H1 (cell line): ENCODE data around the gene ACVR2B. TPM values are rescaled to one million over a fixed set of nuclear protein-coding genes. Genes with fewer than 3 reads are reported as not detected.
A peak's percentile ranks its signal among the peaks of the same experiment; 100 is the strongest.

Experiments
- CTCF ChIA-PET: fragments of 300-600 bp; sonication (Branson Sonifier 250); formaldehyde crosslinking; loops from one replicate; lab custom pipeline; 2021; ENCODE audit not compliant: partially characterized antibody; lab: Charles Lee
- POLR2A ChIA-PET: fragments of 300-600 bp; sonication (Branson Sonifier 250); formaldehyde crosslinking; loops from one replicate; lab custom pipeline; 2021; ENCODE audit warnings: inconsistent platforms; ENCODE audit not compliant: partially characterized antibody; lab: Charles Lee
- DNase-seq, 2 experiments: peaks; one replicate each; pipeline versions ENCODE4 v3.0.0 to v3.0.0-alpha.2; 2010 to 2022; ENCODE audit warnings: low spot score in 2 of 2, low read depth in 1 of 2, mixed read lengths in 1 of 2
- FAIRE-seq: peaks from 2 replicates; lab custom pipeline; 2011; peaks lifted over from hg19 to GRCh38; lab: Jason Lieb, UNC
- H2AFZ ChIP-seq: 2 replicates; pipeline ENCODE4 v1.8.1; 2012; ENCODE audit warnings: low read length, inconsistent platforms
- H2AK5ac ChIP-seq: 2 replicates; pipeline ENCODE4 v1.6.1; 2013; ENCODE audit warnings: low read depth, low read length
- H2BK120ac ChIP-seq: replicated peaks from 2 replicates; pipeline ENCODE3; 2013; ENCODE audit warnings: low read depth, low read length, inconsistent platforms
- H2BK12ac ChIP-seq: 2 replicates; pipeline ENCODE4 v1.6.1; 2013; ENCODE audit warnings: low read depth, low read length
- H2BK15ac ChIP-seq: 2 replicates; pipeline ENCODE4 v1.6.1; 2013; ENCODE audit warnings: low read length
- H2BK20ac ChIP-seq: 2 replicates; pipeline ENCODE4 v1.6.1; 2013; ENCODE audit warnings: low read length
- H2BK5ac ChIP-seq: 2 replicates; pipeline ENCODE4 v1.6.1; 2013; ENCODE audit warnings: low read depth, low read length
- H3K14ac ChIP-seq: 2 replicates; pipeline ENCODE4 v1.6.1; 2013; ENCODE audit warnings: inconsistent platforms; ENCODE audit not compliant: insufficient read length
- H3K18ac ChIP-seq: 2 replicates; pipeline ENCODE4 v1.6.1; 2013; ENCODE audit warnings: low read length; ENCODE audit errors: extremely low read depth
- H3K23ac ChIP-seq: 2 replicates; pipeline ENCODE4 v1.6.1; 2013; ENCODE audit warnings: inconsistent platforms; ENCODE audit not compliant: insufficient read length
- H3K23me2 ChIP-seq: 2 replicates; pipeline ENCODE4 v1.6.1; 2013; ENCODE audit warnings: low read depth, low read length
- H3K27ac ChIP-seq: 2 replicates; pipeline ENCODE4 v1.6.1; 2011; ENCODE audit warnings: low read depth, low read length, inconsistent platforms
- H3K27me3 ChIP-seq, 4 experiments: replicated peaks in 1 of 4; 1 replicate in 1 of 4; 2 replicates in 3 of 4; pipeline versions ENCODE4 v1.6.1 to v1.8.1; 2011 to 2013; ENCODE audit warnings: low read length in 3 of 4, mild to moderate bottlenecking in 3 of 4, inconsistent platforms in 2 of 4, mixed read lengths in 2 of 4, moderate library complexity in 1 of 4; ENCODE audit not compliant: control insufficient read depth in 3 of 4, insufficient read depth in 3 of 4; ENCODE audit errors: extremely low read depth in 1 of 4
- H3K36me3 ChIP-seq, 4 experiments: 2 replicates each; pipeline versions ENCODE4 v1.6.1 to v1.8.1; 2011 to 2013; ENCODE audit warnings: mild to moderate bottlenecking in 4 of 4, low read length in 3 of 4, moderate library complexity in 2 of 4, control low read depth in 1 of 4, inconsistent platforms in 1 of 4; ENCODE audit not compliant: insufficient read depth in 4 of 4, control insufficient read depth in 2 of 4
- H3K4ac ChIP-seq: replicated peaks from 2 replicates; pipeline ENCODE3; 2013; ENCODE audit warnings: low read length, low read depth, mixed read lengths, inconsistent platforms; ENCODE audit not compliant: insufficient read length
- H3K4me1 ChIP-seq, 4 experiments: replicated peaks in 1 of 4; 1 replicate in 1 of 4; 2 replicates in 3 of 4; pipeline versions ENCODE4 v1.6.1 to v1.8.1; 2011 to 2013; ENCODE audit warnings: low read length in 3 of 4, inconsistent platforms in 2 of 4, mixed read lengths in 1 of 4; ENCODE audit not compliant: insufficient read depth in 4 of 4, control insufficient read depth in 3 of 4
- H3K4me2 ChIP-seq, 2 experiments: 2 replicates each; pipeline versions ENCODE4 v1.6.1 to v1.8.1; 2011 to 2013; ENCODE audit warnings: low read depth in 2 of 2, low read length in 2 of 2, control low read depth in 1 of 2, inconsistent platforms in 1 of 2, mild to moderate bottlenecking in 1 of 2; ENCODE audit not compliant: insufficient read depth in 1 of 2
- H3K4me3 ChIP-seq, 4 experiments: fragments of 200-600, 300-600 bp in 1 of 4; sonication (generic), shearing (Covaris generic), sonication (Bioruptor Twin) in 1 of 4; 2 replicates each; pipeline versions ENCODE4 v1.5.1 to v1.8.1; 2011 to 2016; ENCODE audit warnings: low read length in 4 of 4, low read depth in 3 of 4, control low read depth in 2 of 4, inconsistent platforms in 2 of 4, mild to moderate bottlenecking in 2 of 4, mixed read lengths in 1 of 4, moderate library complexity in 1 of 4; ENCODE audit not compliant: insufficient read depth in 2 of 4; ENCODE audit errors: extremely low read depth in 1 of 4
- H3K56ac ChIP-seq: replicated peaks from 2 replicates; pipeline ENCODE3; 2013; ENCODE audit warnings: low read depth, mild to moderate bottlenecking, mixed read lengths, low read length, inconsistent platforms; ENCODE audit not compliant: insufficient read length
- H3K79me1 ChIP-seq: 2 replicates; pipeline ENCODE4 v1.6.1; 2013; ENCODE audit warnings: low read depth, low read length, control low read depth
- H3K79me2 ChIP-seq, 2 experiments: 2 replicates each; pipeline versions ENCODE4 v1.6.1 to v1.8.1; 2012 to 2013; ENCODE audit warnings: low read length in 2 of 2, mild to moderate bottlenecking in 2 of 2, inconsistent platforms in 1 of 2; ENCODE audit not compliant: insufficient read depth in 2 of 2, control insufficient read depth in 1 of 2
- H3K9ac ChIP-seq, 4 experiments: replicated peaks in 1 of 4; 1 replicate in 1 of 4; 2 replicates in 3 of 4; pipeline versions ENCODE4 v1.6.1 to v1.8.1; 2011 to 2013; ENCODE audit warnings: low read depth in 3 of 4, low read length in 3 of 4, control low read depth in 2 of 4, mild to moderate bottlenecking in 2 of 4, moderate library complexity in 2 of 4, inconsistent platforms in 1 of 4; ENCODE audit errors: extremely low read depth in 1 of 4
- H3K9me3 ChIP-seq, 2 experiments: 2 replicates each; pipeline versions ENCODE4 v1.6.1 to v1.8.1; 2012 to 2013; ENCODE audit warnings: mild to moderate bottlenecking in 2 of 2, moderate library complexity in 2 of 2, control low read depth in 1 of 2, inconsistent platforms in 1 of 2, low read depth in 1 of 2, low read length in 1 of 2, mixed read lengths in 1 of 2; ENCODE audit not compliant: insufficient read depth in 2 of 2
- H4K20me1 ChIP-seq, 2 experiments: replicated peaks in 1 of 2; 2 replicates each; pipeline versions ENCODE3 to v1.8.1; 2011 to 2013; ENCODE audit warnings: inconsistent platforms in 2 of 2, low read length in 2 of 2, mild to moderate bottlenecking in 1 of 2; ENCODE audit not compliant: insufficient read depth in 2 of 2, control insufficient read depth in 1 of 2
- H4K5ac ChIP-seq: 2 replicates; pipeline ENCODE4 v1.6.1; 2013; ENCODE audit warnings: low read length, low read depth, mixed read lengths, inconsistent platforms; ENCODE audit not compliant: insufficient read length
- H4K8ac ChIP-seq: 2 replicates; pipeline ENCODE4 v1.8.0; 2013; ENCODE audit warnings: mild to moderate bottlenecking, moderate library complexity, low read length, inconsistent platforms; ENCODE audit not compliant: insufficient read depth; ENCODE audit errors: extremely low read depth
- H4K91ac ChIP-seq: replicated peaks from 2 replicates; pipeline ENCODE3; 2013; ENCODE audit warnings: low read length, mixed read lengths, inconsistent platforms; ENCODE audit not compliant: insufficient read length
- EP300 ChIP-seq, 2 experiments: IDR thresholded peaks; 1 replicate in 1 of 2; 2 replicates in 1 of 2; pipeline ENCODE4 v1.6.1; 2011 to 2012; ENCODE audit warnings: low read depth in 2 of 2, low read length in 2 of 2, mild to moderate bottlenecking in 2 of 2, borderline replicate concordance in 1 of 2, inconsistent platforms in 1 of 2, moderate library complexity in 1 of 2
- WGBS, 2 experiments: shearing (Covaris generic) in 1 of 2; methylation state at CpG; one replicate each; pipeline versions ENCODE4 v1.1.6 to v1.1.7; 2013 to 2015; ENCODE audit warnings: low lambda C conversion rate in 2 of 2, mixed read lengths in 2 of 2, inconsistent platforms in 1 of 2, low coverage in 1 of 2, missing lambda C conversion rate in 1 of 2; ENCODE audit not compliant: insufficient replicate concordance in 2 of 2, insufficient coverage in 1 of 2, insufficient read length in 1 of 2; ENCODE audit errors: extremely low coverage in 1 of 2, missing lambda C conversion rate in 1 of 2; 5-methylcytosine and 5-hydroxymethylcytosine counted together
- polyA plus RNA-seq, 7 experiments: library from polyadenylated mRNA; depleted of rRNA in 3 of 7; stranded (reverse) in 5 of 7; unstranded in 2 of 7; fragments of >200 nt in 5 of 7; fragments of 200-250 nt in 2 of 7; gene quantifications; 1 replicate in 5 of 7; 2 replicates in 1 of 7; 4 replicates in 1 of 7; pipeline versions ENCODE4 v1.2.1 to v1.2.3, GENCODE V29; 2011 to 2013; ENCODE audit warnings: missing spikeins in 2 of 7, mixed read lengths in 2 of 7
- total RNA-seq: library from RNA; stranded (reverse); fragmentation: NEBNext Ultra II Directional; extraction: Animal tissue kit (Norgen Biotek cat#: 25700); gene quantifications from 2 replicates; pipeline ENCODE4 v1.2.1, GENCODE V29; 2021

Gene ACVR2B
- total and polyA plus RNA-seq, 2 of the 8 experiments (the other 6 are each of a cell fraction or from before 2014, with no cell fraction given), result 24.7 to 109 TPM

- H3K4me1 ChIP-seq, result peaks cover 0 to 15% (median 8%) of the 10 kb centered on the region in 4 experiments; a peak in 6 of 7 replicates
- H4K20me1 ChIP-seq, result no peaks in the 10 kb centered on the region
- no peak overlapping the region for H3K23ac ChIP-seq
- H3K9me3 ChIP-seq, result peaks cover 4 to 11% of the 10 kb centered on the region in 2 experiments; a peak in 3 of 4 replicates
- H4K91ac ChIP-seq, result no peak overlapping the region
- H4K8ac ChIP-seq, result no peak overlapping the region
- H3K4me3 ChIP-seq, result no peak overlapping the region
- H2BK12ac ChIP-seq, result no peak overlapping the region
- no peak overlapping the region for H3K56ac ChIP-seq
- no peak overlapping the region for H4K5ac ChIP-seq
- no peak overlapping the region for H3K27ac ChIP-seq
- no peak overlapping the region for H3K4ac ChIP-seq
- WGBS, 2 experiments, result 73% methylated on average over 3 of the region's 3 CpGs; no CpG with 5 or more reads in 1 of the 2 experiments
- 0 out of 2 replicates have a peak overlapping the region, but pooled peaks have one; percentile 19 for H2BK5ac ChIP-seq
- FAIRE-seq (no peak), DNase-seq (peak in 1 of 2 experiments; percentile 42)
- no peaks in the 10 kb centered on the region; a peak in 1 of 8 replicates for H3K36me3 ChIP-seq
- H3K79me1 ChIP-seq, result no peaks in the 10 kb centered on the region
- no peaks in the 10 kb centered on the region for H3K79me2 ChIP-seq
- no peak overlapping the region for H2BK20ac ChIP-seq
- no peaks in the 10 kb centered on the region for H3K23me2 ChIP-seq
- H2BK120ac ChIP-seq, result no peak overlapping the region
- ChIA-PET CTCF (interaction anchor here (1.2 to 4.3 kb wide), 6 partner anchors 11 to 130 kb away, joined by 3 to 24 read pairs (median 14); no protein-coding TSS in a partner anchor), POLR2A (interaction anchor here (0.9 kb wide), 1 partner anchor 22 kb away, joined by 3 read pairs; no protein-coding TSS in a partner anchor)
- H3K4me2 ChIP-seq, result 0 out of 4 replicates have a peak overlapping the region, but pooled peaks of 1 of the 2 experiments have one; percentile 10
- no peak overlapping the region for H3K9ac ChIP-seq
- TF ChIP-seq EP300 (IDR thresholded peaks at IDR 0.05; ENCODE audit: borderline replicate concordance in 1 of 2, low read depth in 2 of 2, low read length in 2 of 2), result no peak
- no peak overlapping the region for H2AK5ac ChIP-seq
- no peaks in the 10 kb centered on the region for H3K27me3 ChIP-seq
- no peak overlapping the region for H2BK15ac ChIP-seq
- no peak overlapping the region for H3K14ac ChIP-seq
- no peak overlapping the region for H2AFZ ChIP-seq
- H3K18ac ChIP-seq, result no peak overlapping the region
These were observed 78.8 kb downstream of the ACVR2B start for GRCh38 chr3:38532529-38532928.
